SK-N-SH (cell line): ENCODE measurements around the gene DPYSL4. TPM values are rescaled to one million over a fixed set of nuclear protein-coding genes. Genes with fewer than 3 reads are reported as not detected.

ENCODE experiments used
- CTCF ChIA-PET: fragments of 300-600, 350-600 bp; formaldehyde crosslinking; extraction: SDS; loops from one replicate; lab custom pipeline; 2021; lab: Yijun Ruan, JAX
- POLR2A ChIA-PET: fragments of 350-600 bp; sonication (Branson Sonifier 250); formaldehyde crosslinking; extraction: SDS; loops from one replicate; lab custom pipeline; 2020; ENCODE audit warnings: antibody characterized with exemption, inconsistent platforms; lab: Yijun Ruan, JAX
- DNase-seq: peaks from one replicate; pipeline ENCODE4 v3.0.0; 2012
- H2AFZ ChIP-seq: fragments of 200-600 bp; sonication (generic); 2 replicates; pipeline ENCODE4 v1.8.1; 2016; ENCODE audit warnings: antibody characterized with exemption, mild to moderate bottlenecking, low read depth
- H3F3A ChIP-seq: fragments of 200-600 bp; sonication (generic); replicated peaks from 2 replicates; pipeline ENCODE3; 2016; ENCODE audit warnings: antibody characterized with exemption, mild to moderate bottlenecking; ENCODE audit not compliant: insufficient read depth
- H3K27ac ChIP-seq, 2 experiments: fragments of 200-500 bp in 1 of 2; fragments of 200-600 bp in 1 of 2; sonication (Bioruptor generic) in 1 of 2; sonication (generic), shearing (Covaris generic) in 1 of 2; 2 replicates each; pipeline versions ENCODE4 v1.5.1 to v1.6.1; 2014 to 2016; ENCODE audit warnings: low read depth in 2 of 2, inconsistent platforms in 1 of 2, low read length in 1 of 2, mild to moderate bottlenecking in 1 of 2, mixed read lengths in 1 of 2
- H3K27me3 ChIP-seq: fragments of 200-600 bp; sonication (generic), shearing (Covaris generic); 2 replicates; pipeline ENCODE4 v1.6.1; 2016; ENCODE audit warnings: mixed run types; ENCODE audit not compliant: insufficient read depth
- H3K36me3 ChIP-seq, 2 experiments: fragments of 200-500 bp in 1 of 2; fragments of 200-600 bp in 1 of 2; sonication (Bioruptor generic) in 1 of 2; sonication (generic) in 1 of 2; replicated peaks in 1 of 2; 2 replicates each; pipeline versions ENCODE3 to v1.5.1; 2014 to 2016; ENCODE audit warnings: low read length in 1 of 2, mild to moderate bottlenecking in 1 of 2; ENCODE audit not compliant: insufficient read depth in 2 of 2, control insufficient read depth in 1 of 2
- H3K4me1 ChIP-seq, 2 experiments: fragments of 200-500 bp in 1 of 2; fragments of 200-600 bp in 1 of 2; sonication (Bioruptor generic) in 1 of 2; sonication (generic), shearing (Covaris generic) in 1 of 2; 2 replicates each; pipeline versions ENCODE4 v1.5.1 to v1.6.1; 2014 to 2016; ENCODE audit warnings: low read depth in 1 of 2, low read length in 1 of 2, mixed run types in 1 of 2; ENCODE audit not compliant: insufficient read depth in 2 of 2, control insufficient read depth in 1 of 2
- H3K4me2 ChIP-seq: fragments of 200-600 bp; sonication (generic), shearing (Covaris generic); 2 replicates; pipeline ENCODE4 v1.6.1; 2017; ENCODE audit warnings: mixed run types
- H3K4me3 ChIP-seq, 2 experiments: fragments of 200-500 bp in 1 of 2; fragments of 200-600 bp in 1 of 2; sonication (Bioruptor generic) in 1 of 2; sonication (generic), shearing (Covaris generic) in 1 of 2; 2 replicates each; pipeline versions ENCODE4 v1.5.1 to v1.8.1; 2014 to 2016; ENCODE audit warnings: low read depth in 2 of 2, inconsistent platforms in 1 of 2, low read length in 1 of 2, mild to moderate bottlenecking in 1 of 2, mixed read lengths in 1 of 2, moderate library complexity in 1 of 2
- H3K79me2 ChIP-seq: fragments of 200-600 bp; sonication (generic); 2 replicates; pipeline ENCODE4 v1.8.1; 2017; ENCODE audit warnings: mild to moderate bottlenecking; ENCODE audit not compliant: insufficient read depth
- H3K9ac ChIP-seq: fragments of 200-600 bp; sonication (generic); 2 replicates; pipeline ENCODE4 v1.6.1; 2017; ENCODE audit warnings: mixed run types
- H3K9me2 ChIP-seq: fragments of 200-600 bp; sonication (generic); 2 replicates; pipeline ENCODE4 v1.6.1; 2017; ENCODE audit warnings: mixed run types
- H3K9me3 ChIP-seq: fragments of 200-600 bp; sonication (generic); 2 replicates; pipeline ENCODE4 v1.6.1; 2017; ENCODE audit warnings: mixed run types, mild to moderate bottlenecking, moderate library complexity
- H4K20me1 ChIP-seq: fragments of 200-600 bp; sonication (generic); 2 replicates; pipeline ENCODE4 v1.6.1; 2017; ENCODE audit warnings: mild to moderate bottlenecking, mixed run types; ENCODE audit not compliant: insufficient read depth
- CHD2 ChIP-seq: fragments of 150-350 bp; IDR thresholded peaks from 2 replicates; pipeline ENCODE4 v1.6.1; 2018; ENCODE audit warnings: low read length; ENCODE audit not compliant: partially characterized antibody
- ELF1 ChIP-seq: IDR thresholded peaks from 2 replicates; pipeline ENCODE4 v1.4.0; 2012
- EZH2phosphoT487 ChIP-seq: fragments of 200-600 bp; sonication (generic); IDR thresholded peaks from 2 replicates; pipeline ENCODE4 v1.6.1; 2017; ENCODE audit warnings: low read depth, mixed run types, mild to moderate bottlenecking, antibody characterized with exemption, moderate library complexity, borderline replicate concordance
- FOSL2 ChIP-seq: IDR thresholded peaks from 2 replicates; pipeline ENCODE4 v1.4.0; 2012; ENCODE audit warnings: low read depth, mild to moderate bottlenecking, moderate library complexity, borderline replicate concordance
- FOXM1 ChIP-seq: IDR thresholded peaks from 2 replicates; pipeline ENCODE4 v1.4.0; 2012; ENCODE audit warnings: low read depth, mild to moderate bottlenecking
- GATA2 ChIP-seq: sonication (generic); formaldehyde crosslinking; IDR thresholded peaks from 2 replicates; pipeline ENCODE4 v1.5.0; 2020; ENCODE audit warnings: mild to moderate bottlenecking, missing genetic modification reagents
- JUND ChIP-seq: IDR thresholded peaks from 2 replicates; pipeline ENCODE4 v1.4.0; 2012
- MEF2A ChIP-seq: IDR thresholded peaks from 2 replicates; pipeline ENCODE4 v1.4.0; 2012; ENCODE audit warnings: low read depth, borderline replicate concordance
- MXI1 ChIP-seq: IDR thresholded peaks from 2 replicates; pipeline ENCODE4 v1.6.1; 2012; ENCODE audit warnings: mild to moderate bottlenecking, low read depth, low read length, improper control_type of control experiment
- NFIC ChIP-seq: IDR thresholded peaks from 2 replicates; pipeline ENCODE4 v1.4.0; 2012; ENCODE audit warnings: borderline replicate concordance
- SIN3A ChIP-seq: IDR thresholded peaks from 2 replicates; pipeline ENCODE4 v1.6.1; 2012; ENCODE audit warnings: low read depth, mild to moderate bottlenecking, low read length, moderate library complexity, borderline replicate concordance
- SMC3 ChIP-seq: IDR thresholded peaks from 2 replicates; pipeline ENCODE4 v1.6.1; 2012; ENCODE audit warnings: low read depth, low read length, improper control_type of control experiment
- TAF1 ChIP-seq: IDR thresholded peaks from 2 replicates; pipeline ENCODE4 v1.6.1; 2012; ENCODE audit warnings: low read depth, mild to moderate bottlenecking, low read length, moderate library complexity, borderline replicate concordance
- TEAD4 ChIP-seq: IDR thresholded peaks from 2 replicates; pipeline ENCODE4 v1.4.0; 2012; ENCODE audit warnings: mild to moderate bottlenecking, borderline replicate concordance; ENCODE audit not compliant: insufficient read depth
- USF1 ChIP-seq: IDR thresholded peaks from 2 replicates; pipeline ENCODE4 v1.4.0; 2012; ENCODE audit warnings: low read depth, borderline replicate concordance
- USF2 ChIP-seq: fragments of 150-350 bp; IDR thresholded peaks from 2 replicates; pipeline ENCODE4 v1.6.1; 2017; ENCODE audit warnings: antibody characterized with exemption, low read length, low read depth, borderline replicate concordance
- YY1 ChIP-seq: IDR thresholded peaks from 2 replicates; pipeline ENCODE4 v1.4.0; 2012; ENCODE audit warnings: low read depth, mild to moderate bottlenecking
- whole genome bisulfite sequencing: methylation state at CpG from one replicate; pipeline ENCODE4 v1.1.6; 2017; ENCODE audit warnings: low lambda C conversion rate; 5-methylcytosine and 5-hydroxymethylcytosine counted together
- polyA plus RNA-seq, 3 experiments: library from polyadenylated mRNA; depleted of rRNA; stranded (reverse); fragments of >200 nt; gene quantifications; 2 replicates each; pipeline ENCODE4 v1.2.3, GENCODE V29; 2012
- TF ChIP-seq, protein P1 (sequence below): IDR thresholded peaks from 2 replicates; pipeline ENCODE4; 2012

Gene DPYSL4
- polyA plus RNA-seq, 1 of the 3 experiments (the other 2 are of a cell fraction) = 21.8 TPM

- Histone ChIP-seq H2AFZ (no peak overlapping the region), H3K9me2 (no peaks in the 10 kb centered on the region), H3K79me2 (no peaks in the 10 kb centered on the region), H3K27ac (peak overlapping the region in 1 of 2 experiments; percentile 99; a peak in 2 of 4 replicates), H3K36me3 (no peaks in the 10 kb centered on the region), H3K4me3 (peak overlapping the region in 1 of 2 experiments; percentile 2; a peak in 1 of 4 replicates), H3F3A (no peaks in the 10 kb centered on the region)
- DNase-seq = no peak
- 81% methylated on average over 12 of the region's 17 CpGs for WGBS
- POLR2A ChIA-PET = interaction anchor here (1.1 kb wide), 1 partner anchor 56 kb away, joined by 4 read pairs; no protein-coding TSS in a partner anchor
- no peak for TF ChIP-seq FOSL2
- TF ChIP-seq MXI1 = no peak
- no peak for TF ChIP-seq USF2
- TF ChIP-seq, protein P1, sequence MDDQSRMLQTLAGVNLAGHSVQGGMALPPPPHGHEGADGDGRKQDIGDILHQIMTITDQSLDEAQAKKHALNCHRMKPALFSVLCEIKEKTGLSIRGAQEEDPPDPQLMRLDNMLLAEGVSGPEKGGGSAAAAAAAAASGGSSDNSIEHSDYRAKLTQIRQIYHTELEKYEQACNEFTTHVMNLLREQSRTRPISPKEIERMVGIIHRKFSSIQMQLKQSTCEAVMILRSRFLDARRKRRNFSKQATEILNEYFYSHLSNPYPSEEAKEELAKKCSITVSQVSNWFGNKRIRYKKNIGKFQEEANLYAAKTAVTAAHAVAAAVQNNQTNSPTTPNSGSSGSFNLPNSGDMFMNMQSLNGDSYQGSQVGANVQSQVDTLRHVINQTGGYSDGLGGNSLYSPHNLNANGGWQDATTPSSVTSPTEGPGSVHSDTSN = no peak
- TF ChIP-seq MEF2A = no peak
- TF ChIP-seq NFIC = no peak
- TF ChIP-seq TAF1 = no peak
- TF ChIP-seq SMC3 = no peak
- TF ChIP-seq TEAD4 = no peak
- no peak for TF ChIP-seq GATA2
- no peak for TF ChIP-seq SIN3A
- TF ChIP-seq JUND = no peak
- TF ChIP-seq EZH2phosphoT487 = no peak
- no peak for TF ChIP-seq ELF1
- no peak for TF ChIP-seq CHD2
- TF ChIP-seq YY1 = no peak
- no peak for TF ChIP-seq FOXM1
- no peak for TF ChIP-seq USF1
- TF ChIP-seq, all 33 proteins: peak for 0
- H3K4me2 ChIP-seq = no peak overlapping the region
- peaks cover 0 to 67% of the 10 kb centered on the region in 2 experiments; a peak in 1 of 4 replicates for H3K4me1 ChIP-seq
- CTCF ChIA-PET = interaction anchor here (1.4 to 3.2 kb wide), 7 partner anchors 13 to 122 kb away, joined by 3 to 24 read pairs (median 6); no protein-coding TSS in a partner anchor
- H4K20me1 ChIP-seq = no peaks in the 10 kb centered on the region
- no peaks in the 10 kb centered on the region for H3K27me3 ChIP-seq
- H3K9me3 ChIP-seq = no peaks in the 10 kb centered on the region
- H3K9ac ChIP-seq = no peak overlapping the region
Measured at GRCh38 chr10:132238371-132239125, 51.8 kb downstream of the DPYSL4 start.
